Neural cell (in vitro differentiated cells): ENCODE data around the gene ANKRD33. TPM values are rescaled to one million over a fixed set of nuclear protein-coding genes. Genes with fewer than 3 reads are reported as not detected.

Experiments
- H2AFZ ChIP-seq: fragments of 200-600, 300-800 bp; sonication (generic), shearing (Covaris generic); 2 replicates; pipeline ENCODE4 v1.6.0; 2014; ENCODE audit warnings: low read depth, mild to moderate bottlenecking, antibody characterized with exemption, low read length, moderate library complexity
- H3F3A ChIP-seq: fragments of 200-600 bp; shearing (Covaris generic); 2 replicates; pipeline ENCODE4 v1.6.1; 2016; ENCODE audit warnings: mild to moderate bottlenecking, moderate library complexity, mixed read lengths, antibody characterized with exemption, low read length; ENCODE audit not compliant: insufficient read depth, poor library complexity, severe bottlenecking
- H3K27ac ChIP-seq: fragments of 200-600, 300-800 bp; sonication (generic), shearing (Covaris generic); 2 replicates; pipeline ENCODE4 v1.5.1; 2014; ENCODE audit warnings: mild to moderate bottlenecking, low read length, moderate library complexity
- H3K27me3 ChIP-seq: fragments of 300-800, 200-600 bp; sonication (generic), shearing (Covaris generic); 2 replicates; pipeline ENCODE4 v1.6.0; 2014; ENCODE audit warnings: mild to moderate bottlenecking, low read depth, low read length, moderate library complexity; ENCODE audit not compliant: insufficient read depth
- H3K36me3 ChIP-seq: fragments of 300-800, 200-600 bp; sonication (generic), shearing (Covaris generic); 2 replicates; pipeline ENCODE4 v1.5.1; 2014; ENCODE audit warnings: mild to moderate bottlenecking, antibody characterized with exemption, low read length, moderate library complexity; ENCODE audit not compliant: insufficient read depth
- H3K4me2 ChIP-seq: fragments of 300-800, 200-600 bp; sonication (generic), shearing (Covaris generic); 2 replicates; pipeline ENCODE4 v1.6.0; 2014; ENCODE audit warnings: mild to moderate bottlenecking, low read length
- H3K4me3 ChIP-seq: fragments of 300-800, 200-600 bp; sonication (generic), shearing (Covaris generic); 2 replicates; pipeline ENCODE4 v1.5.1; 2014; ENCODE audit warnings: mild to moderate bottlenecking, low read length, moderate library complexity
- H3K79me2 ChIP-seq: fragments of 200-600 bp; shearing (Covaris generic); replicated peaks from 2 replicates; pipeline ENCODE4 v1.6.0; 2014; ENCODE audit warnings: mild to moderate bottlenecking, low read length, moderate library complexity; ENCODE audit not compliant: insufficient read depth
- H3K9ac ChIP-seq: fragments of 300-800, 200-600 bp; sonication (generic), shearing (Covaris generic); 2 replicates; pipeline ENCODE4 v1.6.1; 2016; ENCODE audit warnings: mild to moderate bottlenecking, low read length, mixed read lengths
- H3K9me2 ChIP-seq: fragments of 200-600 bp; shearing (Covaris generic); 2 replicates; pipeline ENCODE4 v1.6.1; 2016; ENCODE audit warnings: mild to moderate bottlenecking, low read length, mixed read lengths; ENCODE audit not compliant: insufficient read depth
- H3K9me3 ChIP-seq: fragments of 200-600, 300-800 bp; sonication (generic), shearing (Covaris generic); 2 replicates; pipeline ENCODE4 v1.6.1; 2016; ENCODE audit warnings: mild to moderate bottlenecking, mixed run types, low read length, moderate library complexity, mixed read lengths
- H4K20me1 ChIP-seq: fragments of 200-600 bp; shearing (Covaris generic); 2 replicates; pipeline ENCODE4 v1.6.1; 2016; ENCODE audit warnings: mild to moderate bottlenecking, mixed run types; ENCODE audit not compliant: insufficient read depth
- CTCF ChIP-seq: fragments of 450-650 bp; IDR thresholded peaks from 2 replicates; pipeline ENCODE4 v1.5.1; 2014; ENCODE audit warnings: antibody characterized with exemption, mild to moderate bottlenecking, moderate library complexity; ENCODE audit not compliant: poor library complexity, severe bottlenecking
- EP300 ChIP-seq: fragments of 450-650 bp; conservative IDR thresholded peaks from 2 replicates; pipeline ENCODE4 v1.6.1; 2014; ENCODE audit warnings: antibody characterized with exemption, mild to moderate bottlenecking, moderate library complexity; ENCODE audit not compliant: poor library complexity, severe bottlenecking
- EZH2 ChIP-seq: fragments of 200-600, 300-800 bp; shearing (Covaris generic), sonication (generic); IDR thresholded peaks from 2 replicates; pipeline ENCODE4 v1.6.1; 2014; ENCODE audit warnings: antibody characterized with exemption, low read length, borderline replicate concordance, mild to moderate bottlenecking; ENCODE audit not compliant: insufficient read depth, poor library complexity, severe bottlenecking
- MXI1 ChIP-seq: fragments of 450-650 bp; conservative IDR thresholded peaks from 2 replicates; pipeline ENCODE4 v1.6.1; 2014; ENCODE audit warnings: antibody characterized with exemption, mild to moderate bottlenecking; ENCODE audit not compliant: poor library complexity, severe bottlenecking
- POLR2AphosphoS5 ChIP-seq: IDR thresholded peaks from 2 replicates; pipeline ENCODE4 v1.6.1; 2012
- RAD21 ChIP-seq: fragments of 450-650 bp; conservative IDR thresholded peaks from 2 replicates; pipeline ENCODE4 v1.6.1; 2014; ENCODE audit warnings: antibody characterized with exemption, mild to moderate bottlenecking, moderate library complexity
- REST ChIP-seq: IDR thresholded peaks from 2 replicates; pipeline ENCODE4 v1.6.1; 2012; ENCODE audit warnings: borderline replicate concordance
- SMC3 ChIP-seq: fragments of 450-650 bp; conservative IDR thresholded peaks from 2 replicates; pipeline ENCODE4 v1.6.1; 2014; ENCODE audit warnings: antibody characterized with exemption, mild to moderate bottlenecking, moderate library complexity; ENCODE audit not compliant: poor library complexity
- TAF1 ChIP-seq: IDR thresholded peaks from 2 replicates; pipeline ENCODE4 v1.6.1; 2012; ENCODE audit warnings: low read depth
- polyA plus RNA-seq: library from polyadenylated mRNA; depleted of rRNA; stranded (reverse); fragments of >200 nt; gene quantifications from 2 replicates; pipeline ENCODE4 v1.2.3, GENCODE V29; 2014

Gene ANKRD33
- polyA plus RNA-seq, 1 donor from 2014 or later: not detected

GRCh38 chr12:51844854-51845253 lies 43.0 kb upstream of the ANKRD33 start:
- H3K4me2 ChIP-seq: no peak overlapping the region
- H3K4me3 ChIP-seq: no peak overlapping the region
- H3K27ac ChIP-seq: no peak overlapping the region
- H3K79me2 ChIP-seq: peaks cover 42% of the 10 kb centered on the region
- no peaks in the 10 kb centered on the region for H3K36me3 ChIP-seq
- no peaks in the 10 kb centered on the region for H3K9me2 ChIP-seq
- H4K20me1 ChIP-seq: no peaks in the 10 kb centered on the region
- no peaks in the 10 kb centered on the region for H3F3A ChIP-seq
- H3K27me3 ChIP-seq: peaks cover 14% of the 10 kb centered on the region
- TF ChIP-seq RAD21 (no peak), EZH2 (no peak), CTCF (no peak), REST (no peak), EP300 (no peak), SMC3 (no peak), MXI1 (no peak), TAF1 (no peak), POLR2AphosphoS5 (no peak)
- H2AFZ ChIP-seq: no peak overlapping the region
- H3K9me3 ChIP-seq: no peaks in the 10 kb centered on the region
- H3K9ac ChIP-seq: no peak overlapping the region

DNA sequence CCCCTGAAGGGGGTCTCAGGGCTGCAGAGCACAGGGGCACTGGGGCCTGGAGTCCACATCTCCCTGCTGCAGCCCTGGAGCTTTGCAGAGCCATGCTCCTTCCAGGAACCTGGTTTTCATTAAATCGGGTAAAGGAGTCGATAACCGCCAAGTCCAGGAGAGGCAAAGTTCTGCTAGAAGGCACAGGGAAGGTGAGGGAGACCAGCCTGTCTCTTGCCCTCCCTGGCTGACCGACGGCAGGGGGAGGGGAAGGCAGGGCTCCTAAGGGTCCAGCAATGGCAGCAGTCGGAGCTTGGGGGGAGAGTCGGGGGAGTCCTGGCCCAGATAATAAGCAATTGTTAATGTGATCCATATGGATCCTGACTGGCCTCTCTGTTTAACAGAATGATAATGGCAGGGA lies 42.4 kb upstream of the ANKRD33 start:
- Histone ChIP-seq H3K9me2 (no peaks in the 10 kb centered on the region), H2AFZ (no peak overlapping the region), H3K27ac (no peak overlapping the region), H3K9ac (no peak overlapping the region), H3K36me3 (no peaks in the 10 kb centered on the region), H4K20me1 (no peaks in the 10 kb centered on the region), H3K4me2 (no peak overlapping the region), H3K9me3 (no peaks in the 10 kb centered on the region), H3K79me2 (peaks cover 42% of the 10 kb centered on the region), H3F3A (no peaks in the 10 kb centered on the region), H3K4me3 (no peak overlapping the region), H3K27me3 (peaks cover 14% of the 10 kb centered on the region)
- no peak for TF ChIP-seq EZH2

- no peaks in the 10 kb centered on the region for H3K9me2 ChIP-seq
- peak overlapping the region; percentile 65 for H3K4me3 ChIP-seq
- no peak overlapping the region for H2AFZ ChIP-seq
- H4K20me1 ChIP-seq: no peaks in the 10 kb centered on the region
- no peak for TF ChIP-seq POLR2AphosphoS5
- TF ChIP-seq SMC3: no peak
- no peak for TF ChIP-seq MXI1
- no peak for TF ChIP-seq CTCF
- no peak for TF ChIP-seq RAD21
- no peak for TF ChIP-seq EZH2
- TF ChIP-seq TAF1: no peak
- TF ChIP-seq REST: no peak
- TF ChIP-seq EP300: no peak
- H3F3A ChIP-seq: no peaks in the 10 kb centered on the region
- peaks cover 36% of the 10 kb centered on the region for H3K79me2 ChIP-seq
- H3K36me3 ChIP-seq: no peaks in the 10 kb centered on the region
- peak overlapping the region; percentile 57 for H3K9ac ChIP-seq
- peaks cover 14% of the 10 kb centered on the region for H3K27me3 ChIP-seq
- H3K27ac ChIP-seq: no peak overlapping the region
- H3K9me3 ChIP-seq: no peaks in the 10 kb centered on the region
- H3K4me2 ChIP-seq: no peak overlapping the region
Observed at GRCh38 chr12:51846271-51846691, 41.6 kb upstream of the ANKRD33 start.
